Ovary (tissue), 9 donors: ENCODE results near the gene ANAPC5. TPM values are rescaled to one million over a fixed set of nuclear protein-coding genes. Genes with fewer than 3 reads are reported as not detected.

ENCODE experiments used
- DNase-seq, 5 donors: peaks; one replicate each; pipeline ENCODE4 v3.0.0-alpha.2; 2019 to 2020
- H3K27ac ChIP-seq, 2 donors: fragments of 200-600 bp; one replicate each; pipeline versions ENCODE4 v1.5.1 to v1.8.0; 2019 to 2022
- H3K27me3 ChIP-seq: fragments of 200-600 bp; one replicate; pipeline ENCODE4 v1.8.0; 2022
- H3K36me3 ChIP-seq: fragments of 200-600 bp; sonication (generic); one replicate; pipeline ENCODE4 v1.5.1; 2019
- H3K4me1 ChIP-seq: one replicate; pipeline ENCODE4 v1.8.1; 2013; ENCODE audit warnings: mild to moderate bottlenecking, moderate library complexity; ENCODE audit not compliant: insufficient read depth
- H3K4me3 ChIP-seq: fragments of 200-600 bp; sonication (generic); one replicate; pipeline ENCODE4 v1.5.1; 2017
- H3K9me3 ChIP-seq, 2 donors: fragments of 200-600 bp in 1 of 2; sonication (generic) in 1 of 2; one replicate each; pipeline versions ENCODE4 v1.5.1 to v1.8.1; 2013 to 2019; ENCODE audit warnings: mild to moderate bottlenecking in 1 of 2, moderate library complexity in 1 of 2
- EP300 ChIP-seq: sonication (generic); formaldehyde crosslinking; IDR thresholded peaks from one replicate; pipeline ENCODE4 v1.6.1; 2017; ENCODE audit warnings: antibody characterized with exemption
- POLR2A ChIP-seq: fragments of 450-650 bp; IDR thresholded peaks from one replicate; pipeline ENCODE4 v1.6.1; 2017; ENCODE audit warnings: antibody characterized with exemption, mild to moderate bottlenecking, moderate library complexity
- WGBS, 3 donors: extraction: QIAGEN DNeasy Blood & Tissue Kit in 1 of 3; methylation state at CpG; one replicate each; pipeline versions ENCODE4 v1.1.5 to v1.1.7; 2013 to 2017; 5-methylcytosine and 5-hydroxymethylcytosine counted together
- intact Hi-C, 4 donors: fragments of 100-400 bp; cut with DNase I; formaldehyde crosslinking; loops; one replicate each; pipeline versions ENCODE4 v1.11.0 to v1.15.1; 2022 to 2023
- polyA plus RNA-seq, 2 donors: library from polyadenylated mRNA; stranded (reverse); fragments of 200-250 nt in 1 of 2; fragments of 350-450 nt in 1 of 2; fragmentation: Illumina TruSeq in 1 of 2; extraction: RNeasy Lipid Tissue Mini Kit (QIAGEN cat#74804) in 1 of 2; gene quantifications; one replicate each; pipeline ENCODE4 v1.2.3, GENCODE V29; 2013 to 2014
- total RNA-seq, 7 donors: library from RNA; depleted of rRNA in 2 of 7; stranded (reverse); fragments of >200 nt in 2 of 7; fragmentation: NEBNext Ultra II Directional in 3 of 7; extraction: Animal tissue kit (Norgen Biotek cat#: 25700) in 3 of 7; gene quantifications; one replicate each; pipeline versions ENCODE4 v1.1.0 to v1.2.4, GENCODE V29; 2016 to 2023
- TF ChIP-seq, protein P1 (sequence below), 3 donors: fragments of 450-650 bp in 2 of 3; fragments of 200-600 bp in 1 of 3; IDR thresholded peaks; one replicate each; pipeline versions ENCODE4 v1.5.1 to v1.8.0; 2016 to 2022; ENCODE audit warnings: antibody characterized with exemption in 3 of 3, mild to moderate bottlenecking in 1 of 3
- donor health status: DM: no; HTN: no; CAD: no; lungs with moderate emphysema.
- donor health status: DM: no; HTN: no; CAD: no.
- donor health status: Bipolar disorder and iron deficiency.
- donor health status: DM: yes; HTN: yes; CAD: no.
- donor health status: DM: no; HTN: no; CAD: no.
- donor health status: DM: yes; HTN: yes; CAD: no.

The ANAPC5 gene
- total and polyA plus RNA-seq, 9 donors, result 58.1 to 149 (median 78.9) TPM

DNA sequence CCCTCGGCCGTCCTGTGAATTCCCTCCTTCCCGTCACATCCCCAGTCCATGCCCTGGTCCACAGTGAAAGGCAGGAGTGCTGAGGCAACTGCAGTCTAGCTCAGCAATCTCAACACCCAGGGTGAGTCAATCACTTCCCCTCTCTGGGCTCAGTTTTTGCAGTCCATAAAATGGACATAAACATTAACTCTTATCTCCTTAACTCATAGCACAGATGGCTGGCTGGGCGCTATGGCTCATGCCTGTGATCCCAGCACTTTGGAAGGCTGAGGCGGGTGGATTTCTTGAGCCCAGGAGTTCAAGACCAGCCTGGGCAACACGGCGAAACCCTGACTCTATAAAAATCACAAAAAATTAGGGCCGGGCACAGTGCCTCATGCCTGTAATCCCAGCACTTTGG is 88.1 kb downstream of the ANAPC5 start:
- Histone ChIP-seq H3K36me3 (no peaks in the 10 kb centered on the region), H3K4me1 (no peaks in the 10 kb centered on the region), H3K9me3 (no peaks in the 10 kb centered on the region), H3K27ac (no peak overlapping the region), H3K27me3 (no peaks in the 10 kb centered on the region), H3K4me3 (no peak overlapping the region)
- TF ChIP-seq POLR2A, result no peak
- intact Hi-C loops, result no loop called here
- whole genome bisulfite sequencing, 3 donors, result 86 to 90% (median 89%) methylated on average over 8 of the region's 8 CpGs
- no peak for DNase-seq

DNA sequence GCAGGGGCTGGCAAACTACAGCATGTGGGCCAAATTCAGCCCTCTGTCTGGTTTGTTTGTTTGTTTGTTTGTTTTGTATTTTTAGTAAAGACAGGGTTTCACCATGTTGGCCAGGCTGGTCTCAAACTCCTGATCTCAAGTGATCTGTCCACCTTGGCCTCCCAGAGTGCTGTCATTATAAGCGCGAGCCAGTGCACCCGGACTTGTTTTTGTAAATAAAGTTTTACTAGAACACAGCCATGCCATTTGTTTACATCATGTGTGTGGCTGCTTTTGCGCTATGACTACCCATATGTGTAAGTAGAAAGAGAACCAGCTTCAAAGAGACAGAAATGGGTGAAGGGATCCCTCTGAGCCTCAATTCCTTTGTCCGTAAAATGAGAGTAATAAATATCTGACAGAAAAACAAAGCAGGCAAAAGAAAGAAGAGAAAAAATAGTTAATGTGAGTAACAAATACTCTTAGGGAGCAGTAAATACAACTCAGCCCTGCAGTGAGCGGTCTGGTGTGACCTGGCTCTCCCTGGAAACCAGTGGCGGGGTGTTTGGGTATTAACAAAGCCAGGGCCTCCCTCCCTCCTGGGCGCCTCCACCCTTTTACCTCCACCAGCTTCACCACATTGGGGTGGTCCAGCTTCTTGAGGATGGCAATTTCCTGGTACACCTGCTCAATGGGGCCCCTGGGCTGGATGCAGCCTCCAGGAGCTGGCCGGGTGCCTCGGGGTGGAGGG is 88.8 kb downstream of the ANAPC5 start:
- Histone ChIP-seq H3K27me3 (no peaks in the 10 kb centered on the region), H3K9me3 (no peaks in the 10 kb centered on the region), H3K4me1 (no peaks in the 10 kb centered on the region), H3K4me3 (no peak overlapping the region), H3K27ac (no peak overlapping the region), H3K36me3 (no peaks in the 10 kb centered on the region)
- 88 to 90% (median 89%) methylated on average over 10 of the region's 10 CpGs for WGBS, 3 donors
- no peak for DNase-seq
- no peak for TF ChIP-seq POLR2A
- TF ChIP-seq, protein P1, sequence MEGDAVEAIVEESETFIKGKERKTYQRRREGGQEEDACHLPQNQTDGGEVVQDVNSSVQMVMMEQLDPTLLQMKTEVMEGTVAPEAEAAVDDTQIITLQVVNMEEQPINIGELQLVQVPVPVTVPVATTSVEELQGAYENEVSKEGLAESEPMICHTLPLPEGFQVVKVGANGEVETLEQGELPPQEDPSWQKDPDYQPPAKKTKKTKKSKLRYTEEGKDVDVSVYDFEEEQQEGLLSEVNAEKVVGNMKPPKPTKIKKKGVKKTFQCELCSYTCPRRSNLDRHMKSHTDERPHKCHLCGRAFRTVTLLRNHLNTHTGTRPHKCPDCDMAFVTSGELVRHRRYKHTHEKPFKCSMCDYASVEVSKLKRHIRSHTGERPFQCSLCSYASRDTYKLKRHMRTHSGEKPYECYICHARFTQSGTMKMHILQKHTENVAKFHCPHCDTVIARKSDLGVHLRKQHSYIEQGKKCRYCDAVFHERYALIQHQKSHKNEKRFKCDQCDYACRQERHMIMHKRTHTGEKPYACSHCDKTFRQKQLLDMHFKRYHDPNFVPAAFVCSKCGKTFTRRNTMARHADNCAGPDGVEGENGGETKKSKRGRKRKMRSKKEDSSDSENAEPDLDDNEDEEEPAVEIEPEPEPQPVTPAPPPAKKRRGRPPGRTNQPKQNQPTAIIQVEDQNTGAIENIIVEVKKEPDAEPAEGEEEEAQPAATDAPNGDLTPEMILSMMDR (IDR thresholded peaks at IDR 0.05), result no peak
- TF ChIP-seq EP300, result no peak
- intact Hi-C loops, result no loop called here

DNA sequence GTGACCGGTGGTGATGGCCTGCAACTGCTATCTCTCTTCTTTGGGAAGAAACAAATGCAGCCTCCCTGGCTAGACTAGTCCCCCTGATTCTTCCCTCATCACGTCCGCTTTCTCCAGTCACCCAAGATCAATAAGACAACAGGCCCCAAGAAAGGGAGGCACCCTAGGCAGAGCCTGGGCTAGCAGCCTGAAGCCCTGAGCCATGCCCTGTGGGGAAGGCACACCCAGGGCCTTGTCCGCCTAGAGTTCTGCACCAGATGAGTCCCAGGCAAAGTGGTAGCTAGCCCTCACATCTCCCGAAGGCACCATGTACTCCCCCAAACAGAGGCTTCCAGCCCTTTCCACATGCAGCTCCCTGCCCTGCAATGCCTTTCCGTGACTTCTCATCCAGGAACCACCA is 90.8 kb downstream of the ANAPC5 start:
- H3K27me3 ChIP-seq, result no peaks in the 10 kb centered on the region
- H3K27ac ChIP-seq, result no peak overlapping the region
- TF ChIP-seq, protein P1 (IDR thresholded peaks at IDR 0.05), result no peak
- no peak for TF ChIP-seq POLR2A
- no peak for TF ChIP-seq EP300
- H3K4me3 ChIP-seq, result no peak overlapping the region
- no peak for DNase-seq
- H3K9me3 ChIP-seq, result no peaks in the 10 kb centered on the region
- no peaks in the 10 kb centered on the region for H3K36me3 ChIP-seq
- H3K4me1 ChIP-seq, result no peaks in the 10 kb centered on the region
- WGBS, 3 donors, result 78 to 86% (median 83%) methylated on average over 6 of the region's 6 CpGs
- intact Hi-C loops, result no loop called here

DNA sequence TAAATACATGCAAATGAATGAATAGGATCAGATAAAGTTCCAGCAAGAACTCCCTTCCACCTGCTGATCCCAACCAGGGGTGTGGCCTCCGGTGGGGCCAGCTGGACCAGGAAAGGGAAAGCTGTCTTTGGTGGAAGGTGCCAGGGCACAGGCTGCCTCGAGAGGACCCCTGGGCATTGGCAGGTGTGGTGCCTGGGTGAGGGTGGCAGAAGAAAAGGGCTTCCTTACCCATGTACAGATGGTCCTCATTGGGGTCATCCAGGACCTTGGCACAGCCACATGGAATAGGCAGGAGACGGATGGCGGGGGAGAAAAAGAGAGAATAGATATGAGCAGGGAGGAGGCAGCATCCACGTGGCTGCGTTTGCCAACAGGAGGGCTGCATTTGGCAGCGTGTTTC is 92.1 kb downstream of the ANAPC5 start:
- Histone ChIP-seq H3K4me1 (no peaks in the 10 kb centered on the region), H3K27me3 (no peaks in the 10 kb centered on the region), H3K27ac (no peak overlapping the region), H3K9me3 (no peaks in the 10 kb centered on the region), H3K36me3 (no peaks in the 10 kb centered on the region), H3K4me3 (no peak overlapping the region)
- no peak for DNase-seq
- TF ChIP-seq POLR2A, result no peak
- no peak for TF ChIP-seq EP300
- TF ChIP-seq, protein P1 (IDR thresholded peaks at IDR 0.05), result no peak
- 84 to 87% (median 85%) methylated on average over 7 of the region's 7 CpGs for WGBS, 3 donors
- intact Hi-C loops, result no loop called here

DNA sequence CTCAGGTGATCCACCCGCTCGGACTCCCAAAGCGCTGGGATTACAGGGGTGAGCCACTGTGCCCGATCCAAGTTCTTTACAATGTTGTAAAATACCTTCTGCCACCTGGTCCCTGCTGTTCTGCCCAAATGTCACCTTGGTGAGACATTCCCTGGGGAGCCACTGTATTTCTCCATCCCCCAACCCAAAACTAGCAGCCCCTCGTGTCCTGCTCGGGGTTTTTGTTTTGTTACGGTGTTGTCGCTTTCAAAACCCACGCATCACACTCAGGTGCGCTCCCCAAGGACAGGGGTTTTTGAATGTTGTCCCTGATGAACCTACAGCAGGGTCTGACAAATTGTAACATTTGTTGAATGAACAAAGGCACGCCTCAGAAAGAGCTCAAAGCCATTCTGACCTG is 93.1 kb downstream of the ANAPC5 start:
- H3K4me3 ChIP-seq, result no peak overlapping the region
- no peaks in the 10 kb centered on the region for H3K36me3 ChIP-seq
- H3K27ac ChIP-seq, result no peak overlapping the region
- TF ChIP-seq EP300 (no peak), POLR2A (no peak)
- TF ChIP-seq, protein P1 (IDR thresholded peaks at IDR 0.05), result no peak
- 95 to 96% (median 96%) methylated on average over 11 of the region's 11 CpGs for WGBS, 3 donors
- H3K4me1 ChIP-seq, result no peaks in the 10 kb centered on the region
- intact Hi-C loops, result no loop called here
- H3K9me3 ChIP-seq, result no peaks in the 10 kb centered on the region
- no peaks in the 10 kb centered on the region for H3K27me3 ChIP-seq
- no peak for DNase-seq
